ENCODE measurements around the gene MCF2L. TPM values are rescaled to one million over a fixed set of nuclear protein-coding genes. Genes with fewer than 3 reads are reported as not detected.

MCF2L gene
- polyA plus RNA-seq, 1 donor from 2014 or later: 88.0 TPM

DNA sequence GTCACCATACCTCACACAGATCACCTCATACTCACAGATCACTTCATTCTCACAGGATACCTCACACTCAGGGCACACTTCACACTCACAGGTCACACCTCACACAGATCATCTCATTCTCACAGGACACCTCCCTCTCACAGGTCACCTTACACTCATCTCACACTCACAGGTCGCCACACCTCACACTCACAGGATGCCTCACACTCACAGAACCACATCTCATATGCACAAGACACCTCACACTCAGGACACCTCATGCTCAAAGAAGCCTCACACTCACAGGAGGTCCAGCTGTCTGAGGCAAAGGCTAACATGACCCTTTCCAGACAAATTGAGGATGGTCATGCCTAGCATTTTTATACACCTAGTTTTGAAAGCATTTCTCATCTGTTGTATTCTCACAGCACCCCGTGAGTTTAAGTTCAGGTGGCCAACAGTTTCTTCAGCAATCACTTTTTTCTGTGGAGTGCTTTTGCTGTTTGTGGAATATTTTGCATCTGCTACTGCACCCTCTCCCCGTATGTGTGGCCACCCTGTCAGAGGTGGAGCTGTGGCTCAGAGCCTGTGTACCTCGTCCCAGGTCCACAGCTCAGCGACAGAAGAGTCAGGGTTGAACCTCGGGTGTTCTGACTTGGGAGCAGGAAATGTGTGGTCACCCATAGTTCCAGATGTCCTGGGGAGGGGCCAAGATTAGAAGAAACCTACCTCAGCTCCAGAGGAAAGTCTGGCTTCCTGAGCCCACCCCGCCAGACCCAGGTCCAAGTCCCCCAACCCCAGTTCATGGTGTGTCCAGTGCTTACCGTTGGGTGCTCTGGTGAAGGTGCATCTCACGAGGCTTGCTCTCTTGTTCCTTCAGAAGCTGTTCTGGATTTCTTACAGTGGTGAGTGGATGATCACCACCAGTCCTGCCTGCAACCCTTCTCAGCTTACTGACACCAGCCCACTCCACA is 144.2 kb downstream of the MCF2L start:
- Histone ChIP-seq H3K27me3 (ENCODE audit: insufficient read depth, low read depth, low read length) (peaks cover 22% of the 10 kb centered on the region), H3F3A (ENCODE audit: insufficient read depth, low read length, poor library complexity, severe bottlenecking) (no peaks in the 10 kb centered on the region), H3K36me3 (ENCODE audit: insufficient read depth, low read length) (no peaks in the 10 kb centered on the region), H3K27ac (ENCODE audit: low read length) (no peak overlapping the region), H3K9ac (ENCODE audit: low read length) (no peak overlapping the region), H4K20me1 (ENCODE audit: insufficient read depth) (no peaks in the 10 kb centered on the region), H3K4me2 (ENCODE audit: low read length) (no peak overlapping the region), H3K4me3 (ENCODE audit: low read length) (no peak overlapping the region), H3K79me2 (replicated peaks; ENCODE audit: insufficient read depth, low read length) (no peaks in the 10 kb centered on the region), H3K9me3 (ENCODE audit: low read length) (peaks cover 7% of the 10 kb centered on the region), H2AFZ (ENCODE audit: low read depth, low read length) (no peak overlapping the region), H3K9me2 (ENCODE audit: insufficient read depth, low read length) (no peaks in the 10 kb centered on the region)
- TF ChIP-seq, protein P1, sequence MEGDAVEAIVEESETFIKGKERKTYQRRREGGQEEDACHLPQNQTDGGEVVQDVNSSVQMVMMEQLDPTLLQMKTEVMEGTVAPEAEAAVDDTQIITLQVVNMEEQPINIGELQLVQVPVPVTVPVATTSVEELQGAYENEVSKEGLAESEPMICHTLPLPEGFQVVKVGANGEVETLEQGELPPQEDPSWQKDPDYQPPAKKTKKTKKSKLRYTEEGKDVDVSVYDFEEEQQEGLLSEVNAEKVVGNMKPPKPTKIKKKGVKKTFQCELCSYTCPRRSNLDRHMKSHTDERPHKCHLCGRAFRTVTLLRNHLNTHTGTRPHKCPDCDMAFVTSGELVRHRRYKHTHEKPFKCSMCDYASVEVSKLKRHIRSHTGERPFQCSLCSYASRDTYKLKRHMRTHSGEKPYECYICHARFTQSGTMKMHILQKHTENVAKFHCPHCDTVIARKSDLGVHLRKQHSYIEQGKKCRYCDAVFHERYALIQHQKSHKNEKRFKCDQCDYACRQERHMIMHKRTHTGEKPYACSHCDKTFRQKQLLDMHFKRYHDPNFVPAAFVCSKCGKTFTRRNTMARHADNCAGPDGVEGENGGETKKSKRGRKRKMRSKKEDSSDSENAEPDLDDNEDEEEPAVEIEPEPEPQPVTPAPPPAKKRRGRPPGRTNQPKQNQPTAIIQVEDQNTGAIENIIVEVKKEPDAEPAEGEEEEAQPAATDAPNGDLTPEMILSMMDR (IDR thresholded peaks at IDR 0.05; ENCODE audit: poor library complexity, severe bottlenecking): no peak
- TF ChIP-seq TAF1 (IDR thresholded peaks at IDR 0.05; ENCODE audit: low read depth) (no peak), RAD21 (conservative IDR thresholded peaks at IDR 0.05) (no peak), EZH2 (IDR thresholded peaks at IDR 0.05; ENCODE audit: borderline replicate concordance, insufficient read depth, low read length, poor library complexity, severe bottlenecking) (no peak), POLR2AphosphoS5 (IDR thresholded peaks at IDR 0.05) (no peak), SMC3 (conservative IDR thresholded peaks at IDR 0.05; ENCODE audit: poor library complexity) (no peak), EP300 (conservative IDR thresholded peaks at IDR 0.05; ENCODE audit: poor library complexity, severe bottlenecking) (no peak), MXI1 (conservative IDR thresholded peaks at IDR 0.05; ENCODE audit: poor library complexity, severe bottlenecking) (no peak)
- TF ChIP-seq, protein P2, sequence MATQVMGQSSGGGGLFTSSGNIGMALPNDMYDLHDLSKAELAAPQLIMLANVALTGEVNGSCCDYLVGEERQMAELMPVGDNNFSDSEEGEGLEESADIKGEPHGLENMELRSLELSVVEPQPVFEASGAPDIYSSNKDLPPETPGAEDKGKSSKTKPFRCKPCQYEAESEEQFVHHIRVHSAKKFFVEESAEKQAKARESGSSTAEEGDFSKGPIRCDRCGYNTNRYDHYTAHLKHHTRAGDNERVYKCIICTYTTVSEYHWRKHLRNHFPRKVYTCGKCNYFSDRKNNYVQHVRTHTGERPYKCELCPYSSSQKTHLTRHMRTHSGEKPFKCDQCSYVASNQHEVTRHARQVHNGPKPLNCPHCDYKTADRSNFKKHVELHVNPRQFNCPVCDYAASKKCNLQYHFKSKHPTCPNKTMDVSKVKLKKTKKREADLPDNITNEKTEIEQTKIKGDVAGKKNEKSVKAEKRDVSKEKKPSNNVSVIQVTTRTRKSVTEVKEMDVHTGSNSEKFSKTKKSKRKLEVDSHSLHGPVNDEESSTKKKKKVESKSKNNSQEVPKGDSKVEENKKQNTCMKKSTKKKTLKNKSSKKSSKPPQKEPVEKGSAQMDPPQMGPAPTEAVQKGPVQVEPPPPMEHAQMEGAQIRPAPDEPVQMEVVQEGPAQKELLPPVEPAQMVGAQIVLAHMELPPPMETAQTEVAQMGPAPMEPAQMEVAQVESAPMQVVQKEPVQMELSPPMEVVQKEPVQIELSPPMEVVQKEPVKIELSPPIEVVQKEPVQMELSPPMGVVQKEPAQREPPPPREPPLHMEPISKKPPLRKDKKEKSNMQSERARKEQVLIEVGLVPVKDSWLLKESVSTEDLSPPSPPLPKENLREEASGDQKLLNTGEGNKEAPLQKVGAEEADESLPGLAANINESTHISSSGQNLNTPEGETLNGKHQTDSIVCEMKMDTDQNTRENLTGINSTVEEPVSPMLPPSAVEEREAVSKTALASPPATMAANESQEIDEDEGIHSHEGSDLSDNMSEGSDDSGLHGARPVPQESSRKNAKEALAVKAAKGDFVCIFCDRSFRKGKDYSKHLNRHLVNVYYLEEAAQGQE (IDR thresholded peaks at IDR 0.05; ENCODE audit: borderline replicate concordance): no peak

DNA sequence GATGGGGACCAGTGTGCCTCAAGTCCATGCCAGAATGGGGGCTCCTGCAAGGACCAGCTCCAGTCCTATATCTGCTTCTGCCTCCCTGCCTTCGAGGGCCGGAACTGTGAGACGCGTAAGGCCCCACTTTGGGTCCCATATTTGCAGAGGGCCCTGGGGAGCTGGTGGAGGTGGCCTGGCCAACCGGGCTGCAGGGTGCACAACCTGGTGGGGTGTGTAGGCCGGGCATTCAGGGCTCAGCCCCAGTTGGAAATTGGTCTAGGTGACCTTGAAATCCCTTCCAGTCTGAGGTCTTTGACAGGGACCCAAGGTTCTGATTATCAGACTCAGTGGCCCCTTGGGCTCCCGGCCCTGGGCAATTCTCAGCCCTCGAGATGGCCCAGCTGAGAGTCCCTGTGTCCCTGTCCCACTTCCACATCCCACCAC is 144.8 kb downstream of the MCF2L start:
- Histone ChIP-seq H3K36me3 (ENCODE audit: insufficient read depth, low read length) (no peaks in the 10 kb centered on the region), H3K9me3 (ENCODE audit: low read length) (peaks cover 7% of the 10 kb centered on the region), H3K27ac (ENCODE audit: low read length) (no peak overlapping the region), H3K9me2 (ENCODE audit: insufficient read depth, low read length) (no peaks in the 10 kb centered on the region), H4K20me1 (ENCODE audit: insufficient read depth) (no peaks in the 10 kb centered on the region), H3K9ac (ENCODE audit: low read length) (no peak overlapping the region), H3K4me3 (ENCODE audit: low read length) (no peak overlapping the region), H3K79me2 (replicated peaks; ENCODE audit: insufficient read depth, low read length) (no peaks in the 10 kb centered on the region), H2AFZ (ENCODE audit: low read depth, low read length) (no peak overlapping the region), H3K4me2 (ENCODE audit: low read length) (no peak overlapping the region), H3K27me3 (ENCODE audit: insufficient read depth, low read depth, low read length) (peaks cover 22% of the 10 kb centered on the region), H3F3A (ENCODE audit: insufficient read depth, low read length, poor library complexity, severe bottlenecking) (no peaks in the 10 kb centered on the region)
- TF ChIP-seq POLR2AphosphoS5 (IDR thresholded peaks at IDR 0.05) (no peak), RAD21 (conservative IDR thresholded peaks at IDR 0.05) (no peak), EP300 (conservative IDR thresholded peaks at IDR 0.05; ENCODE audit: poor library complexity, severe bottlenecking) (no peak), MXI1 (conservative IDR thresholded peaks at IDR 0.05; ENCODE audit: poor library complexity, severe bottlenecking) (no peak), EZH2 (IDR thresholded peaks at IDR 0.05; ENCODE audit: borderline replicate concordance, insufficient read depth, low read length, poor library complexity, severe bottlenecking) (no peak), TAF1 (IDR thresholded peaks at IDR 0.05; ENCODE audit: low read depth) (no peak), SMC3 (conservative IDR thresholded peaks at IDR 0.05; ENCODE audit: poor library complexity) (no peak)
- TF ChIP-seq, protein P2 (IDR thresholded peaks at IDR 0.05; ENCODE audit: borderline replicate concordance): no peak
- TF ChIP-seq, protein P1 (IDR thresholded peaks at IDR 0.05; ENCODE audit: poor library complexity, severe bottlenecking): no peak

Measured in neural cell (in vitro differentiated cells).